HG02981 (cell line): ENCODE measurements around the gene GYPB.
"Not testable (repeated sequence)": the region's sequence is repeated elsewhere in the genome, so short reads cannot be mapped to it uniquely, and the experiment has no call there.

Source experiments
- ATAC-seq: cut with Tn5 transposase; IDR thresholded peaks from one replicate; pipeline ENCODE4 v1.9.1; 2021; ENCODE audit warnings: mild to moderate bottlenecking, moderate library complexity; ENCODE audit not compliant: unreplicated experiment

GYPB gene

DNA sequence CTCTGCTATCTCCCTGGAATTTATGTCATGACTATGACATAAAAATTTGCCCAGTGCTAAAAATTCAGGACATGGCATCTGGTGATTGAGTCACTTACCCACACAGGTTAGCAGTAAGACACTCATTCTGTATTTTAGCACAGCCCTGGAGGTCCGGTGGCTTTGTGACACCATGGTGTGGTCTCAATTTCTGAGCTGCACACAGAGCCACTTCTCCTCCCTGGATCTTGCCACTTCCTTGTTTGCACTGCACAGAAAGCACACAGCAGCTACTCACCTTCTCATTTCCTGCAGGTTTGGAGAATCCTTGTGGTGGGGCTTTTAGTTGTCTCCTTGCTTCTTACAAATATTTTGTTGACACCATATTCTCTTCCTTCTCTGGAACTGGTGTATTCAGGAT lies 69.0 kb downstream of the GYPB start:
- ATAC-seq = not testable (repeated sequence)

DNA sequence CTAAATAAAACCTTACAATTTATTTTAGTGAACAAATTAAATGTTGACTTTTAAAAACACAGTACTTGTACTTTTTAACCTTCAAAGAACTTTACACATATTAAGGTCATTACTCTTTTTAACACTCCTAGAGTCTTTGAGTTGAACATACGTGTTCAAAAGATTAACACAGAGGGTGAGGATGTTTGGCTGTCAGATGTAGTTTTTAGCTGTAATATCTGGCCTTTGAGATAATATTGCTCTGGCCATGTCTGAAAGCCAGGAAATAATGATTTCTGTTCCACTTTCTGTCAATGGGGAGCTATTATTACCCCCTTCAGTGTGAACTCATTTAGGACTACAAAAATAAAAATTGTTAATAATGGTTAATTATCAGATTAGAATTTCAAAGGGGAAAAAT lies 71.7 kb downstream of the GYPB start:
- not testable (repeated sequence) for ATAC-seq
